HCT116 (cell line): ENCODE measurements around the gene NT5C3B.

ENCODE experiments used
- CTCF ChIP-seq, 3 experiments: fragments of 200-600 bp in 1 of 3; sonication (generic) in 1 of 3; IDR thresholded peaks in 2 of 3; conservative IDR thresholded peaks in 1 of 3; 2 replicates each; pipeline ENCODE4 v1.5.1; 2012 to 2017; ENCODE audit warnings: low read depth in 2 of 3, low read length in 2 of 3, antibody characterized with exemption in 1 of 3, borderline replicate concordance in 1 of 3, control low read depth in 1 of 3, mild to moderate bottlenecking in 1 of 3, mixed read lengths in 1 of 3, mixed run types in 1 of 3, moderate library complexity in 1 of 3; ENCODE audit not compliant: insufficient read depth in 1 of 3
- EZH2 ChIP-seq: fragments of 200-600 bp; sonication (generic); IDR thresholded peaks from 2 replicates; pipeline ENCODE4 v1.6.1; 2017; ENCODE audit warnings: antibody characterized with exemption, mixed run types
- JUND ChIP-seq: IDR thresholded peaks from 2 replicates; pipeline ENCODE4 v1.6.1; 2012
- POLR2A ChIP-seq: IDR thresholded peaks from 2 replicates; pipeline ENCODE4 v1.7.0; 2011; ENCODE audit warnings: borderline replicate concordance; ENCODE audit not compliant: insufficient read depth, insufficient read length; ENCODE audit errors: extremely low read depth
- POLR2AphosphoS5 ChIP-seq: IDR thresholded peaks from 2 replicates; pipeline ENCODE4 v1.6.1; 2011; ENCODE audit warnings: mild to moderate bottlenecking, low read depth, low read length, moderate library complexity
- RAD21 ChIP-seq: IDR thresholded peaks from 2 replicates; pipeline ENCODE4 v1.6.1; 2012; ENCODE audit warnings: low read depth, mild to moderate bottlenecking
- YY1 ChIP-seq: IDR thresholded peaks from 2 replicates; pipeline ENCODE4 v1.6.1; 2011; ENCODE audit warnings: low read length, low read depth, moderate library complexity, mild to moderate bottlenecking; ENCODE audit not compliant: insufficient replicate concordance; ENCODE audit errors: extremely low read depth
- ZFX ChIP-seq: fragments of 450-650 bp; IDR thresholded peaks from 2 replicates; pipeline ENCODE4 v1.6.1; 2017

- no peak for TF ChIP-seq CTCF (IDR thresholded peaks at IDR 0.05 in 2 of 3, conservative IDR thresholded peaks at IDR 0.05 in 1 of 3; ENCODE audit: borderline replicate concordance in 1 of 3, insufficient read depth in 1 of 3, low read depth in 2 of 3, low read length in 2 of 3)
- TF ChIP-seq POLR2A = no peak
- TF ChIP-seq JUND = no peak
- TF ChIP-seq ZFX = no peak
- no peak for TF ChIP-seq YY1
- TF ChIP-seq RAD21 = no peak
- no peak; the same call in 1 of the 2 replicates for TF ChIP-seq POLR2AphosphoS5
- TF ChIP-seq EZH2 = no peak
Measured at GRCh38 chr17:41865596-41865893, 29.5 kb upstream of the NT5C3B start.
